ENCODE data around the gene LCN2. TPM values are rescaled to one million over a fixed set of nuclear protein-coding genes. Genes with fewer than 3 reads are reported as not detected.
"Not testable (repeated sequence)": the region's sequence is repeated elsewhere in the genome, so short reads cannot be mapped to it uniquely, and the experiment has no call there.

Gene LCN2
- total RNA-seq, 1 donor, result not detected

DNA sequence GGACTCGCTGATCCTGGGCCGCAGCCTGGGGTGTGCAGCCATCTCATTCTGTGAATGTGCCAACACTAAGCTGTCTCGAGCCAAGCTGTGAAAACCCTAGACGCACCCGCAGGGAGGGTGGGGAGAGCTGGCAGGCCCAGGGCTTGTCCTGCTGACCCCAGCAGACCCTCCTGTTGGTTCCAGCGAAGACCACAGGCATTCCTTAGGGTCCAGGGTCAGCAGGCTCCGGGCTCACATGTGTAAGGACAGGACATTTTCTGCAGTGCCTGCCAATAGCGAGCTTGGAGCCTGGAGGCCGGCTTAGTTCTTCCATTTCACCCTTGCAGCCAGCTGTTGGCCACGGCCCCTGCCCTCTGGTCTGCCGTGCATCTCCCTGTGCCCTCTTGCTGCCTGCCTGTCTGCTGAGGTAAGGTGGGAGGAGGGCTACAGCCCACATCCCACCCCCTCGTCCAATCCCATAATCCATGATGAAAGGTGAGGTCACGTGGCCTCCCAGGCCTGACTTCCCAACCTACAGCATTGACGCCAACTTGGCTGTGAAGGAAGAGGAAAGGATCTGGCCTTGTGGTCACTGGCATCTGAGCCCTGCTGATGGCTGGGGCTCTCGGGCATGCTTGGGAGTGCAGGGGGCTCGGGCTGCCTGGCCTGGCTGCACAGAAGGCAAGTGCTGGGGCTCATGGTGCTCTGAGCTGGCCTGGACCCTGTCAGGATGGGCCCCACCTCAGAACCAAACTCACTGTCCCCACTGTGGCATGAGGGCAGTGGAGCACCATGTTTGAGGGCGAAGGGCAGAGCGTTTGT is 41.6 kb upstream of the LCN2 start:
- DNase-seq (ENCODE audit: low read depth), result no peak
- TF ChIP-seq, protein P1, sequence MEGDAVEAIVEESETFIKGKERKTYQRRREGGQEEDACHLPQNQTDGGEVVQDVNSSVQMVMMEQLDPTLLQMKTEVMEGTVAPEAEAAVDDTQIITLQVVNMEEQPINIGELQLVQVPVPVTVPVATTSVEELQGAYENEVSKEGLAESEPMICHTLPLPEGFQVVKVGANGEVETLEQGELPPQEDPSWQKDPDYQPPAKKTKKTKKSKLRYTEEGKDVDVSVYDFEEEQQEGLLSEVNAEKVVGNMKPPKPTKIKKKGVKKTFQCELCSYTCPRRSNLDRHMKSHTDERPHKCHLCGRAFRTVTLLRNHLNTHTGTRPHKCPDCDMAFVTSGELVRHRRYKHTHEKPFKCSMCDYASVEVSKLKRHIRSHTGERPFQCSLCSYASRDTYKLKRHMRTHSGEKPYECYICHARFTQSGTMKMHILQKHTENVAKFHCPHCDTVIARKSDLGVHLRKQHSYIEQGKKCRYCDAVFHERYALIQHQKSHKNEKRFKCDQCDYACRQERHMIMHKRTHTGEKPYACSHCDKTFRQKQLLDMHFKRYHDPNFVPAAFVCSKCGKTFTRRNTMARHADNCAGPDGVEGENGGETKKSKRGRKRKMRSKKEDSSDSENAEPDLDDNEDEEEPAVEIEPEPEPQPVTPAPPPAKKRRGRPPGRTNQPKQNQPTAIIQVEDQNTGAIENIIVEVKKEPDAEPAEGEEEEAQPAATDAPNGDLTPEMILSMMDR (IDR thresholded peaks at IDR 0.05; ENCODE audit: insufficient read depth, low read depth, low read length), result no peak
- no peak overlapping the region for H3K4me3 ChIP-seq (ENCODE audit: low read depth, low read length)

- no peak for DNase-seq (ENCODE audit: low read depth)
- TF ChIP-seq, protein P1 (IDR thresholded peaks at IDR 0.05; ENCODE audit: insufficient read depth, low read depth, low read length), result no peak
- no peak overlapping the region for H3K4me3 ChIP-seq (ENCODE audit: low read depth, low read length)
Observed at GRCh38 chr9:128108269-128109049, 40.8 kb upstream of the LCN2 start.

DNA sequence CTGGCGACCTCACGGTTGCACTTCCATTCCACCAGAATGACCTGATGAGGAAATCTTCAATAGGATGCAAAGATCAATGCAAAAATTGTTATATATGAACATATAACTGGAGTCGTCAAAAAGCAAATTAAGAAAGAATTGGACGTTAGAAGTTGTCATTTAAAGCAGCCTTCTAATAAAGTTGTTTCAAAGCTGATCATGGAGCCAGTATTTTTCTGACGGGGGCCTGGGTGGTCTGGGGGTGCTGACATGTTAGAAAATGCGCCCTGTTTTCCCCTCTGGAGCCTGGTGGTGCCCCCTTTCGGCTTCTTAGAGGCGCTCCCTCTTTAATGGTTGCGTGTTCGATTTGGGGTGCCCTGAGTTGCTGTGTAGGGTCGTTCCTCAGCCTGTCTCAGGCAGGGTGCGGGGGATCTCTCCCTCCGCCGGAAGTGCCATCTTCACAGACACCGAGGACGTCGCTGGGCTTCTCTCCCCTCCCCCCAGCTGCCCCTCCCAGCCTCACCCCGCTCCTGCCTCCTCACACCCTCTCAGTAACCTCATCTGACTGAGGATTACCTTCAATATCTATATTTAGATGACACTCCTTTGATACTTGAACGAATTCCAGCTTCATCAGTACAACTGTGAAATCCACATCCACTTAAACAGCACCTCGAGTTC is 40.1 kb upstream of the LCN2 start:
- no peak overlapping the region for H3K4me3 ChIP-seq (ENCODE audit: low read depth, low read length)
- no peak for DNase-seq (ENCODE audit: low read depth)
- TF ChIP-seq, protein P1 (IDR thresholded peaks at IDR 0.05; ENCODE audit: insufficient read depth, low read depth, low read length), result no peak

GRCh38 chr9:128111726-128112125 is 37.5 kb upstream of the LCN2 start:
- H3K4me3 ChIP-seq (ENCODE audit: low read depth, low read length); DNase-seq (ENCODE audit: low read depth): not testable (repeated sequence)

GRCh38 chr9:128113526-128114325 is 35.5 kb upstream of the LCN2 start:
- H3K4me3 ChIP-seq (ENCODE audit: low read depth, low read length), result no peak overlapping the region
- DNase-seq (ENCODE audit: low read depth), result no peak
- TF ChIP-seq, protein P1 (IDR thresholded peaks at IDR 0.05; ENCODE audit: insufficient read depth, low read depth, low read length), result no peak

DNA sequence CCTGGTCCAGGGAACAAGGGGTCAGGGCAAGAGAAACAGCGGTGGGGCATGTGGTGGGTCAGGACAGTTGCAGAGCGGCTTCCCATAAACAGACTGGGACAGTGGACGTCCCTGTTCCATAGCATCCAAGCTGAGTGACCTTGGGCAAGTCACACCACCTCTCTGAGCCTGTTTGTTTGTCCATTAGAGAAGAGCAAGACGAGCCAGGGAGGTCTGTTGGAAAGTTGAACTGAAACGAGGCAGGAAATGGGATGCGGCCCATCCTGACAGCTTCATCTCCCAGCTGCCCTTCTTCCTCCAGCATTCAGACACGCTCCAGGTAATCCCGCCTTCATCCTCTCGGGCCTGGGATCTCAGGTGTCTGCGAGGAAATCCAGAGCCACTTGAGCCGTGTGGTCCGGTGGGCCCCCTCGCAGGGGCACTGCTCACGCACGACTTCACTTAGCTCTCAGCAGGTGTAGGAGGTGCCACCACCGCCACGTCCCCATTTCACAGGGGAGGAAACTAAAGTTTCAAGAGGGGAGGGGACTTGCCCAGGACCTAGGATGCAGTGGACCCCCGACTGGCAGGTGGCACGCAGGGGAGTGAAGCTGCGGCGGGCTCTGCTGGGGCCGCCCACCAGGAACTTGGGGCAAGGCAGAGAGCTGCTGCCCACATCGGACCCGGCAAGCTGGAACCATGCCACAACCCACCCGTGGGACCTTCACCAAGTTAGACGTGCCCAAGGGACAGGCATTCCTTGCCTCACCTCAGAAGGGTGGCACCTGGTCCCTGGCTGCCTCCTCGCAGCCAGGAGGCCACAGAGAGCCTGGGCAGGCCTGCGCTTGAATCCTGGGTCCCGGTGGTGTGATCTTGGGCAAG is 34.7 kb upstream of the LCN2 start:
- TF ChIP-seq, protein P1 (IDR thresholded peaks at IDR 0.05; ENCODE audit: insufficient read depth, low read depth, low read length), result no peak
- H3K4me3 ChIP-seq (ENCODE audit: low read depth, low read length), result no peak overlapping the region
- DNase-seq (ENCODE audit: low read depth), result no peak

Data from fibroblast of villous mesenchyme (primary cell).